ENCODE data around the gene STT3A. TPM values are rescaled to one million over a fixed set of nuclear protein-coding genes. Genes with fewer than 3 reads are reported as not detected.

The STT3A gene
- total and polyA plus RNA-seq, 11 donors: 21.5 to 98.6 (median 59.1) TPM

- Histone ChIP-seq H3K4me1 (no peaks in the 10 kb centered on the region), H3K9me3 (no peaks in the 10 kb centered on the region), H3K36me3 (no peaks in the 10 kb centered on the region), H3K27me3 (no peaks in the 10 kb centered on the region), H3K4me3 (no peak overlapping the region), H3K27ac (no peak overlapping the region)
- intact Hi-C loops (cut with DNase I): loop anchor here in 2 of 10 donors (10.0 kb wide), 2 partner anchors 63 to 313 kb away; partner anchors contain the start of gene CHEK1 (in 1 of the 2)
- DNase-seq (no peak), ATAC-seq (no peak)
- TF ChIP-seq CTCF (IDR thresholded peaks at IDR 0.05): no peak
- no peak for TF ChIP-seq POLR2A (IDR thresholded peaks at IDR 0.05)
- 94 to 100% (median 99%) methylated on average over 1 of the region's 1 CpG for WGBS, 4 donors
Measured at GRCh38 chr11:125561924-125562323, 30.7 kb upstream of the STT3A start.

- DNase-seq (no peak), ATAC-seq (no peak)
- H3K36me3 ChIP-seq: no peaks in the 10 kb centered on the region
- intact Hi-C loops (cut with DNase I): loop anchor here in 2 of 10 donors (10.0 kb wide), 2 partner anchors 62 to 312 kb away; partner anchors contain the start of gene CHEK1 (in 1 of the 2)
- H3K9me3 ChIP-seq: no peaks in the 10 kb centered on the region
- no peak overlapping the region for H3K4me3 ChIP-seq
- WGBS, 4 donors: 78 to 84% (median 79%) methylated on average over 4 of the region's 4 CpGs
- TF ChIP-seq CTCF (IDR thresholded peaks at IDR 0.05) (no peak), POLR2A (IDR thresholded peaks at IDR 0.05) (no peak)
- H3K27me3 ChIP-seq: no peaks in the 10 kb centered on the region
- H3K27ac ChIP-seq: no peak overlapping the region
- no peaks in the 10 kb centered on the region for H3K4me1 ChIP-seq
Measured at GRCh38 chr11:125562430-125562829, 30.2 kb upstream of the STT3A start.

GRCh38 chr11:125564357-125564756 lies 28.3 kb upstream of the STT3A start:
- Histone ChIP-seq H3K9me3 (no peaks in the 10 kb centered on the region), H3K27ac (no peak overlapping the region), H3K4me1 (peaks cover 0 to 4% (median 0%) of the 10 kb centered on the region in 12 donors), H3K36me3 (no peaks in the 10 kb centered on the region), H3K27me3 (no peaks in the 10 kb centered on the region), H3K4me3 (no peak overlapping the region)
- WGBS, 4 donors: 65 to 76% (median 71%) methylated on average over 3 of the region's 3 CpGs
- intact Hi-C loops (cut with DNase I): loop anchor here in 2 of 10 donors (10.0 kb wide), 2 partner anchors 60 to 310 kb away; partner anchors contain the start of gene CHEK1 (in 1 of the 2)
- TF ChIP-seq CTCF (IDR thresholded peaks at IDR 0.05): no peak
- no peak for TF ChIP-seq POLR2A (IDR thresholded peaks at IDR 0.05)
- no peak for DNase-seq
- ATAC-seq: no peak

GRCh38 chr11:125566235-125566634 lies 26.4 kb upstream of the STT3A start:
- DNase-seq: peak in 1 of 5 donors; percentile 16
- H3K27me3 ChIP-seq: no peaks in the 10 kb centered on the region
- H3K36me3 ChIP-seq: no peaks in the 10 kb centered on the region
- H3K9me3 ChIP-seq: no peaks in the 10 kb centered on the region
- TF ChIP-seq CTCF (IDR thresholded peaks at IDR 0.05) (no peak), POLR2A (IDR thresholded peaks at IDR 0.05) (no peak)
- ATAC-seq: no peak
- intact Hi-C loops (cut with DNase I): loop anchor here in 2 of 10 donors (10.0 kb wide), 2 partner anchors 59 to 309 kb away; partner anchors contain the start of gene CHEK1 (in 1 of the 2)
- no peak overlapping the region for H3K27ac ChIP-seq
- WGBS, 4 donors: 96 to 100% (median 97%) methylated on average over 3 to 4 of the region's 4 CpGs
- H3K4me3 ChIP-seq: no peak overlapping the region
- peaks cover 0 to 18% (median 10%) of the 10 kb centered on the region in 12 donors for H3K4me1 ChIP-seq

All from heart left ventricle (tissue), 16 donors.